HepG2 (cell line): ENCODE data around the gene CKAP5. TPM values are rescaled to one million over a fixed set of nuclear protein-coding genes. Genes with fewer than 3 reads are reported as not detected.

ENCODE experiments used
- ATF7-NPFF ChIP-seq: sonication (generic); formaldehyde crosslinking; IDR thresholded peaks from 2 replicates; pipeline ENCODE4 v1.8.1; 2023; ENCODE audit warnings: mild to moderate bottlenecking, low read depth, missing genetic modification reagents, moderate library complexity
- HNRNPK ChIP-seq: fragments of 200-400 bp; formaldehyde crosslinking; IDR thresholded peaks from 2 replicates; pipeline ENCODE4 v1.6.1; 2018; ENCODE audit warnings: low read length, low read depth, moderate library complexity, mild to moderate bottlenecking; ENCODE audit not compliant: poor library complexity, severe bottlenecking
- MIXL1 ChIP-seq: IDR thresholded peaks from 2 replicates; pipeline ENCODE4 v1.6.1; 2016
- NFYC ChIP-seq: IDR thresholded peaks from 2 replicates; pipeline ENCODE4 v1.6.1; 2016; ENCODE audit warnings: missing genetic modification reagents, missing compliant biosample characterization
- SRSF1 ChIP-seq: fragments of 200-400 bp; formaldehyde crosslinking; optimal IDR thresholded peaks from 2 replicates; pipeline ENCODE3; 2017; ENCODE audit warnings: mild to moderate bottlenecking, low read depth, low read length, moderate library complexity
- polyA plus RNA-seq, 8 experiments: library from polyadenylated mRNA; depleted of rRNA in 3 of 8; stranded (reverse) in 7 of 8; unstranded in 1 of 8; fragments of >200 nt; fragmentation: Illumina TruSeq in 4 of 8; extraction: Trizol in 4 of 8; gene quantifications; 2 replicates each; pipeline versions ENCODE4 v1.2.1 to v1.2.3, GENCODE V29; 2011 to 2016; ENCODE audit warnings: low read depth in 4 of 8, missing spikeins in 1 of 8, mixed read lengths in 1 of 8; ENCODE audit not compliant: insufficient read depth in 1 of 8
- total RNA-seq, 5 experiments: library from RNA; depleted of rRNA; stranded (reverse); fragments of >200 nt; fragmentation: Illumina TruSeq; extraction: Trizol; gene quantifications; 2 replicates each; pipeline ENCODE4 v1.2.3, GENCODE V29; 2016; ENCODE audit warnings: low read depth in 1 of 5
- TF ChIP-seq, protein P1 (sequence below): sonication (generic); formaldehyde crosslinking; IDR thresholded peaks from 2 replicates; pipeline ENCODE4 v1.4.0; 2020; ENCODE audit warnings: mild to moderate bottlenecking, missing genetic modification reagents
- TF ChIP-seq, protein P2 (sequence below): sonication (generic); formaldehyde crosslinking; IDR thresholded peaks from 2 replicates; pipeline ENCODE4 v1.4.0; 2020; ENCODE audit warnings: missing genetic modification reagents, borderline replicate concordance
- TF ChIP-seq, protein P3 (sequence below): sonication (generic); formaldehyde crosslinking; IDR thresholded peaks from 2 replicates; pipeline ENCODE4 v1.4.0; 2020; ENCODE audit warnings: missing genetic modification reagents, mild to moderate bottlenecking, borderline replicate concordance

The CKAP5 gene
- total and polyA plus RNA-seq, 2 of the 13 experiments (the other 11 are each of a cell fraction or from before 2014, with no cell fraction given), result 79.2 to 103 TPM

- TF ChIP-seq, protein P1, sequence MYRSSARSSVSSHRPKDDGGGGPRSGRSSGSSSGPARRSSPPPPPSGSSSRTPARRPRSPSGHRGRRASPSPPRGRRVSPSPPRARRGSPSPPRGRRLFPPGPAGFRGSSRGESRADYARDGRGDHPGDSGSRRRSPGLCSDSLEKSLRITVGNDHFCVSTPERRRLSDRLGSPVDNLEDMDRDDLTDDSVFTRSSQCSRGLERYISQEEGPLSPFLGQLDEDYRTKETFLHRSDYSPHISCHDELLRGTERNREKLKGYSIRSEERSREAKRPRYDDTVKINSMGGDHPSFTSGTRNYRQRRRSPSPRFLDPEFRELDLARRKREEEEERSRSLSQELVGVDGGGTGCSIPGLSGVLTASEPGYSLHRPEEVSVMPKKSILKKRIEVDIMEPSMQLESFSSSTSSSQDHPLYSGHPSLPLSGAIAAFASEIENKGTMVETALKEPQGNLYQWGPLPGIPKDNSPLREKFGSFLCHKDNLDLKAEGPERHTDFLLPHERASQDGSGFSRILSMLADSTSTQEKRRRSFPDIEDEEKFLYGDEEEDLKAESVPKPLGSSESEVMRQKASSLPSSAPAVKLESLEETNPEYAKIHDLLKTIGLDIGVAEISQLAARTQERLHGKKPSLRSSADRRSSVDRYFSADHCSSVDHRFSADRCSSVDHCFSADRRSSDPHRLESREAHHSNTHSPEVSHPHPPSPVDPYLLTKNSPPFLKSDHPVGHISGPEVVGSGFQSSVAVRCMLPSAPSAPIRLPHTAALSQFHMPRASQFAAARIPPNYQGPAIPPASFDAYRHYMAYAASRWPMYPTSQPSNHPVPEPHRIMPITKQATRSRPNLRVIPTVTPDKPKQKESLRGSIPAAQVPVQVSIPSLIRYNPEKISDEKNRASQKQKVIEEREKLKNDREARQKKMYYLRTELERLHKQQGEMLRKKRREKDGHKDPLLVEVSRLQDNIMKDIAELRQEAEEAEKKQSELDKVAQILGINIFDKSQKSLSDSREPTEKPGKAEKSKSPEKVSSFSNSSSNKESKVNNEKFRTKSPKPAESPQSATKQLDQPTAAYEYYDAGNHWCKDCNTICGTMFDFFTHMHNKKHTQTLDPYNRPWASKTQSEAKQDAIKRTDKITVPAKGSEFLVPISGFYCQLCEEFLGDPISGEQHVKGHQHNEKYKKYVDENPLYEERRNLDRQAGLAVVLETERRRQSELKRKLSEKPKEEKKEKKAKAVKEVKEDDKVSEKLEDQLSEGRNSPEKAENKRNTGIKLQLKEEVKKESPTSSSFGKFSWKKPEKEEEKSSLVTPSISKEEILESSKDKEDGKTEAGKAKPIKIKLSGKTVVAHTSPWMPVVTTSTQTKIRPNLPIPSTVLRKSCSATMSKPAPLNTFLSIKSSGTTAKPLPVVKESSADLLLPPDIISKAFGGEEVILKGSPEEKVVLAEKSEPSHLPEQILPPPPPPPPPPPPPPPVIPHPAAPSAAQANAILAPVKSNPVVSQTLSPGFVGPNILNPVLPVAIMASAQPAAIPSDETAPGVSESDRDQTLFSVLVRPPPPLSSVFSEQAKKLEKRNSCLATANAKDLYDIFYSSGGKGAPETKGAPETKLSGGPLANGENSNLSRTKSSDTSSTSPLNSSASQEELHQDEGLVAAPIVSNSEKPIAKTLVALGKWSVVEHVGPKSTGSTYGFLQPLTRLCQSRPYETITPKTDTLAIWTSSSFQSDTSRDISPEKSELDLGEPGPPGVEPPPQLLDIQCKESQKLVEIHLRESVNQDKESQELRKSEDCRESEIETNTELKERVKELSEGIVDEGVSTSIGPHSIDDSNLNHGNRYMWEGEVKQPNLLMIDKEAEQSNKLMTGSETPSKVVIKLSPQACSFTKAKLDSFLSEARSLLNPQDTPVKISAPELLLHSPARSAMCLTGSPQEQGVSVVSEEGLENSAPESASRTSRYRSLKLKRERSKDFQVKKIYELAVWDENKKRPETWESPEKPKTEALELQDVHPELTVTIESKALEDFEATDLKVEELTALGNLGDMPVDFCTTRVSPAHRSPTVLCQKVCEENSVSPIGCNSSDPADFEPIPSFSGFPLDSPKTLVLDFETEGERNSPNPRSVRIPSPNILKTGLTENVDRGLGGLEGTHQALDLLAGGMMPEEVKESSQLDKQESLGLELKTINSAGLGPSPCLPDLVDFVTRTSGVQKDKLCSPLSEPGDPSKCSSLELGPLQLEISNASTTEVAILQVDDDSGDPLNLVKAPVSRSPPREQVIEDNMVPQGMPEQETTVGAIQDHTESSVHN (CRISPR knock-in tag), result 0 out of 2 replicates have a peak, but pooled peaks have one; percentile 62
- TF ChIP-seq NFYC (0 out of 2 replicates have a peak, but pooled peaks have one; percentile 11), MIXL1 (CRISPR knock-in tag) (peak; percentile 52; the same call in 1 of the 2 replicates), ATF7-NPFF (peak; percentile 93), SRSF1 (peak; percentile 72), HNRNPK (peak; percentile 99)
- TF ChIP-seq, protein P2, sequence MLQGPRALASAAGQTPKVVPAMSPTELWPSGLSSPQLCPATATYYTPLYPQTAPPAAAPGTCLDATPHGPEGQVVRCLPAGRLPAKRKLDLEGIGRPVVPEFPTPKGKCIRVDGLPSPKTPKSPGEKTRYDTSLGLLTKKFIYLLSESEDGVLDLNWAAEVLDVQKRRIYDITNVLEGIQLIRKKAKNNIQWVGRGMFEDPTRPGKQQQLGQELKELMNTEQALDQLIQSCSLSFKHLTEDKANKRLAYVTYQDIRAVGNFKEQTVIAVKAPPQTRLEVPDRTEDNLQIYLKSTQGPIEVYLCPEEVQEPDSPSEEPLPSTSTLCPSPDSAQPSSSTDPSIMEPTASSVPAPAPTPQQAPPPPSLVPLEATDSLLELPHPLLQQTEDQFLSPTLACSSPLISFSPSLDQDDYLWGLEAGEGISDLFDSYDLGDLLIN (CRISPR knock-in tag), result peak; percentile 60; the same call in 1 of the 2 replicates
- TF ChIP-seq, protein P3, sequence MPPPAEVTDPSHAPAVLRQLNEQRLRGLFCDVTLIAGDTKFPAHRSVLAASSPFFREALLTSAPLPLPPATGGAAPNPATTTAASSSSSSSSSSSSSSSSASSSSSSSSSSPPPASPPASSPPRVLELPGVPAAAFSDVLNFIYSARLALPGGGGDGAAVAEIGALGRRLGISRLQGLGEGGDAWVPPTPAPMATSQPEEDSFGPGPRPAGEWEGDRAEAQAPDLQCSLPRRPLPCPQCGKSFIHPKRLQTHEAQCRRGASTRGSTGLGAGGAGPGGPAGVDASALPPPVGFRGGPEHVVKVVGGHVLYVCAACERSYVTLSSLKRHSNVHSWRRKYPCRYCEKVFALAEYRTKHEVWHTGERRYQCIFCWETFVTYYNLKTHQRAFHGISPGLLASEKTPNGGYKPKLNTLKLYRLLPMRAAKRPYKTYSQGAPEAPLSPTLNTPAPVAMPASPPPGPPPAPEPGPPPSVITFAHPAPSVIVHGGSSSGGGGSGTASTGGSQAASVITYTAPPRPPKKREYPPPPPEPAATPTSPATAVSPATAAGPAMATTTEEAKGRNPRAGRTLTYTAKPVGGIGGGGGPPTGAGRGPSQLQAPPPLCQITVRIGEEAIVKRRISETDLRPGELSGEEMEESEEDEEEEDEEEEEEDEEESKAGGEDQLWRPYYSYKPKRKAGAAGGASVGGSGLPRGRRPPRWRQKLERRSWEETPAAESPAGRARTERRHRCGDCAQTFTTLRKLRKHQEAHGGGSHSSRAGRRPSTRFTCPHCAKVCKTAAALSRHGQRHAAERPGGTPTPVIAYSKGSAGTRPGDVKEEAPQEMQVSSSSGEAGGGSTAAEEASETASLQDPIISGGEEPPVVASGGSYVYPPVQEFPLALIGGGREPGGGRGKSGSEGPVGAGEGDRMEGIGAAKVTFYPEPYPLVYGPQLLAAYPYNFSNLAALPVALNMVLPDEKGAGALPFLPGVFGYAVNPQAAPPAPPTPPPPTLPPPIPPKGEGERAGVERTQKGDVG, result peak; percentile 81; the same call in 1 of the 2 replicates
Observed at GRCh38 chr11:46700241-46701077, 145.6 kb downstream of the CKAP5 start, which contains the start of the genes ARHGAP1 and ZNF408 (continued).
